ENCODE results near the gene RNU5B-1. TPM values are rescaled to one million over a fixed set of nuclear protein-coding genes. Genes with fewer than 3 reads are reported as not detected.

Gene RNU5B-1
- polyA plus RNA-seq, 2 of the 4 experiments (the other 2 are of a cell fraction) = not detected

DNA sequence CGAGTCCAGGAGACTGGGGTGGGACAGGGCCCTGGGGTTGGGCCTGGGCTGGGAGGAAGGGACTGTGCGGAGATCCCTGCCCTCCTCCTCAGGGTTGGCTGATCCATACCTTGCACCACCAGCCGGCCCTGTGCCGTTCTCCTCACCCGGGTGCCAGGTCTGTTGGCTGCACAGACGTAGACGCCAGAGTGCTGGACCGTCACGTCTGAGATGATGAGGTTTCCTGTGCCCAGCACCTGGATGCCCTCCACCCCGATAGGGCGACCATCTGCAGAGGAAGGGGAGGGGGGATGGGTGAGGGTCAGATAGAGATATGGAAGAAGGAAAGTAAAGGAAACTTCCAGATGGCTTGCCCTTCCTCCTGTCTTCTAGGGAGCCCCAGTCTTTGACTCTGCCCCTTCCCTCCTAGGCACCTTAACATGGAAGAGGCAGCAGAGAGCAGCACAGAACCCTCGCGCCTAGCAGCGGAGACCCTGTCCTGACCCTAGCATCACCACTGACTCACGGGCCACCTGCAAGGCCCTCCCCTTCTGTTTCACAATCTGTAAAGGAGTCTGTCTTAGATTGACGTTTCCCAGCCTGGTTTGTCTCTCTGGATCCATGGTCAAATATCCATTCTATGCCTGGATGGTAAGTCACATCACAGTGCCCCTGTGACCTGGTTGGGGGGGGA is 28.8 kb downstream of the RNU5B-1 start:
- Histone ChIP-seq H3K27ac (no peak overlapping the region), H3K4me1 (no peaks in the 10 kb centered on the region), H3K9me3 (no peaks in the 10 kb centered on the region), H3K4me2 (no peak overlapping the region), H3K4me3 (no peak overlapping the region)
- ChIA-PET CTCF (interaction anchor here (0.8 to 9.2 kb wide), 3 partner anchors 11 to 68 kb away, joined by 3 to 118 read pairs (median 23); no protein-coding TSS in a partner anchor), POLR2A (no interaction called here)
- WGBS (ENCODE audit: missing lambda C conversion rate) = 62% methylated on average over 15 of the region's 16 CpGs
- DNase-seq (ENCODE audit: low read depth in 1 of 2, low spot score in 1 of 2) = no peak
- TF ChIP-seq POLR2A (IDR thresholded peaks at IDR 0.05; ENCODE audit: low read length) (no peak), SMC3 (IDR thresholded peaks at IDR 0.05) (no peak)
- TF ChIP-seq, protein P1, sequence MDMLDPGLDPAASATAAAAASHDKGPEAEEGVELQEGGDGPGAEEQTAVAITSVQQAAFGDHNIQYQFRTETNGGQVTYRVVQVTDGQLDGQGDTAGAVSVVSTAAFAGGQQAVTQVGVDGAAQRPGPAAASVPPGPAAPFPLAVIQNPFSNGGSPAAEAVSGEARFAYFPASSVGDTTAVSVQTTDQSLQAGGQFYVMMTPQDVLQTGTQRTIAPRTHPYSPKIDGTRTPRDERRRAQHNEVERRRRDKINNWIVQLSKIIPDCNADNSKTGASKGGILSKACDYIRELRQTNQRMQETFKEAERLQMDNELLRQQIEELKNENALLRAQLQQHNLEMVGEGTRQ (IDR thresholded peaks at IDR 0.05) = no peak
- ATAC-seq = 0 out of 6 replicates have a peak, but pooled peaks of 1 of the 2 experiments have one; percentile 7
- no peak for FAIRE-seq

DNA sequence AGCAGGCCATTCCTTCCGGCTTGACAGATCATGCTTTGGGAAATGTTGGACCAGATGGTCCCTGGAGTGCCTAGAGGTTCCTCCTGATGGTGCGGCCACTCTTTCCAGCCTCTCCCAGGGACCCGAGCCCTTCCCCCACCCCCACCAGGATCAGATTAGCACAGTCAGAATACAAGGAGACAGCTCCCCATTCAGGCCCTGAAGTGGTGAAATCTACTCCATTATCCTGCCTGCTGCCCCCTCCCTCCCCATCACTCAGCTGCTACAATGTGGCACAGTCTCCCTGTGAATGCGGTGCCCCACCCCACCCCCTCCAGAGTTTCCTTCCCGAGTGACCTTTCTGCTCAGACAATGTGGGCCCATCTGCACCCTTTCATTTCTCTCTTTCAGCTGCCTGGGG is 29.4 kb downstream of the RNU5B-1 start:
- Histone ChIP-seq H3K4me2 (no peak overlapping the region), H3K4me3 (no peak overlapping the region), H3K27ac (no peak overlapping the region), H3K9me3 (no peaks in the 10 kb centered on the region), H3K4me1 (no peaks in the 10 kb centered on the region)
- TF ChIP-seq HDAC2 (IDR thresholded peaks at IDR 0.05) = no peak
- no peak for TF ChIP-seq SMC3 (IDR thresholded peaks at IDR 0.05)
- TF ChIP-seq BHLHE40 (IDR thresholded peaks at IDR 0.05; ENCODE audit: low read depth, low read length) = no peak
- TF ChIP-seq, protein P2, sequence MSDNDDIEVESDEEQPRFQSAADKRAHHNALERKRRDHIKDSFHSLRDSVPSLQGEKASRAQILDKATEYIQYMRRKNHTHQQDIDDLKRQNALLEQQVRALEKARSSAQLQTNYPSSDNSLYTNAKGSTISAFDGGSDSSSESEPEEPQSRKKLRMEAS (IDR thresholded peaks at IDR 0.05) = no peak
- no peak for ATAC-seq
- POLR2A ChIA-PET = no interaction called here
- no peak for FAIRE-seq
- CTCF ChIA-PET = interaction anchor here (0.8 to 9.2 kb wide), 4 partner anchors 12 to 68 kb away, joined by 3 to 118 read pairs (median 13); no protein-coding TSS in a partner anchor
- DNase-seq (ENCODE audit: low read depth in 1 of 2, low spot score in 1 of 2) = no peak
- WGBS (ENCODE audit: missing lambda C conversion rate) = 67% methylated on average over 4 of the region's 5 CpGs

DNA sequence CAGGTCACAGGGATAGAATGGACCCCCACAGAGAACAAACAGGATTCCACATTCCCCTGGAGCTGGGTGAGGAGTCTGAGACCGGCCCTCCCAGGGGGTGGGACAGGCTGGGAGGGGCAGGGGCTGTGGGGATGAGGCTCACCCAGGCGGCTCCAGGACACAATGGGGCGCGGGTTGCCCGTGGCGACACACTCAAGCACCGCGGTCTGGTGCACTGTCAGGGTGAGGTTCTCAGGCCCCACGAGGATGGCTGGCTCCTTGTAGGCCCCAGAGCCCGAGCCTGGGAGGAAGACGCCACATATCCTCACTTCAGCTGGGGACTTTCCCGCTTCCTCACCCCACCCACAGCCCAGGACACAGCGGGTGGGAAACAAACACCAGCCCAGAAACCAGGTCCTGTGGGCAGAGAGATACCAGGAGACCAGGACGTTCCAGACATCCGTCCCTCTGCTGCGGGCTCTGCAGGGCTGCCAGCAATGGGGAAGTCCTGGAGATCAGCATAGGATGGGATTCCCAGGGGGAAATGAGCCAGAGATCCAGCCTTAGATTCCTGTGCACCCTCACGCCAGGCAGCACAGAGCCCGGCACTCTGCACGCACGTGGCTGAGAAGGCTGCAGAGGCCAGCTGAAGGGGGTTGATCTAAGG is 30.2 kb downstream of the RNU5B-1 start:
- H3K4me2 ChIP-seq = no peak overlapping the region
- no peak for DNase-seq (ENCODE audit: low read depth in 1 of 2, low spot score in 1 of 2)
- H3K27ac ChIP-seq = no peak overlapping the region
- no peak overlapping the region for H3K4me3 ChIP-seq
- FAIRE-seq = no peak
- 69% methylated on average over 20 of the region's 20 CpGs for WGBS (ENCODE audit: missing lambda C conversion rate)
- ChIA-PET POLR2A (no interaction called here), CTCF (interaction anchor here (0.6 to 9.2 kb wide), 6 partner anchors 12 to 78 kb away, joined by 3 to 118 read pairs (median 4); no protein-coding TSS in a partner anchor)
- peak in 1 of 2 experiments; percentile 6; a peak in 1 of 6 replicates for ATAC-seq
- H3K4me1 ChIP-seq = no peaks in the 10 kb centered on the region
- no peaks in the 10 kb centered on the region for H3K9me3 ChIP-seq
- no peak for TF ChIP-seq RFX5 (IDR thresholded peaks at IDR 0.05)
- TF ChIP-seq CBX8 (IDR thresholded peaks at IDR 0.05) = no peak
- no peak for TF ChIP-seq HOXB13 (CRISPR knock-in tag; IDR thresholded peaks at IDR 0.05; ENCODE audit: low read depth)
- TF ChIP-seq, protein P1 (IDR thresholded peaks at IDR 0.05) = no peak
- no peak for TF ChIP-seq ZSCAN20 (CRISPR knock-in tag; IDR thresholded peaks at IDR 0.05)
- no peak for TF ChIP-seq RARB (CRISPR knock-in tag; IDR thresholded peaks at IDR 0.05)
- TF ChIP-seq KDM1A (IDR thresholded peaks at IDR 0.05; ENCODE audit: low read depth) = no peak
- TF ChIP-seq TFCP2L1 (CRISPR knock-in tag; IDR thresholded peaks at IDR 0.05) = no peak

DNA sequence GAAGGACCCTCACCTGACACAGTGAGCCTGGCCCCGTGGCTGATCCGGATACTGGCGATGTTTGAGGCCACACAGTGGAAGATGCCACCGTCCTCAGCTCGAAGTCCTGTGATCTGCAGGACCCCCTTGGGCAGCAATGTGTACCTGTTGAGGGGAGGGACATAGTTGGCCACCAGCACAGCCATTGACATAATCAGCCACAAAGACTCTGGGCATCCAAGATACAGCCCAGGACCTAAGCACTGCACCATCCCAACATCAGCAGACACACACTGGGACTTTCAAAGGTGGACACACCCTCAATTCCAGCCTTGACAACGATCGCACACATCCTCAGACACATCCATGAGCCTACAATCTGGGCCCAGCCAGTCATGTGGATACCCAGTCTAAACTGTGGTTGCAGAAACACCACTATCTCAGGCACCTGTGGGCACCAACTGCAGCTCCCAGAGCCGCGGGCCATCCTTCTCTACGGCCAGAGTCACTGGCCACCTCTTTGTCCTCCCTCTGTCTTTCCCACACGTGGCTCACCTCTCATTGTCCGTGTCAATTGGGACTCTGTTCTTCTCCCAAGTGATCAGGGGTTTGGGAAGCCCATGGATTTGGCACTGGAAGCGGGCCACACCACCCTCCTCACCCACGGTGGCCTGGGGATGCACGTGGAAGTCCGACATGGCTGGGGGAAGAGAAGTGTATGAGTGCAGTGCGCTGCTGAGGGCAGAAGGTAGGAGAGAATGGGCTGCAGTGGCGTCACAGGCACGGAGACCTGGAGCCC is 31.0 kb downstream of the RNU5B-1 start:
- ChIA-PET CTCF (interaction anchor here (0.8 to 9.2 kb wide), 7 partner anchors 11 to 65 kb away, joined by 3 to 118 read pairs (median 6); no protein-coding TSS in a partner anchor), POLR2A (no interaction called here)
- no peak overlapping the region for H3K4me2 ChIP-seq
- ATAC-seq = no peak
- WGBS (ENCODE audit: missing lambda C conversion rate) = 73% methylated on average over 19 of the region's 19 CpGs
- no peak for DNase-seq (ENCODE audit: low read depth in 1 of 2, low spot score in 1 of 2)
- H3K4me1 ChIP-seq = no peaks in the 10 kb centered on the region
- no peak overlapping the region for H3K4me3 ChIP-seq
- no peak for FAIRE-seq
- no peak overlapping the region for H3K27ac ChIP-seq
- TF ChIP-seq SREBF2 (IDR thresholded peaks at IDR 0.05) = no peak
- no peak for TF ChIP-seq JUNB (IDR thresholded peaks at IDR 0.05)
- TF ChIP-seq RARB (CRISPR knock-in tag; IDR thresholded peaks at IDR 0.05) = no peak
- TF ChIP-seq FOSB (CRISPR knock-in tag; IDR thresholded peaks at IDR 0.05) = no peak
- TF ChIP-seq, protein P3, sequence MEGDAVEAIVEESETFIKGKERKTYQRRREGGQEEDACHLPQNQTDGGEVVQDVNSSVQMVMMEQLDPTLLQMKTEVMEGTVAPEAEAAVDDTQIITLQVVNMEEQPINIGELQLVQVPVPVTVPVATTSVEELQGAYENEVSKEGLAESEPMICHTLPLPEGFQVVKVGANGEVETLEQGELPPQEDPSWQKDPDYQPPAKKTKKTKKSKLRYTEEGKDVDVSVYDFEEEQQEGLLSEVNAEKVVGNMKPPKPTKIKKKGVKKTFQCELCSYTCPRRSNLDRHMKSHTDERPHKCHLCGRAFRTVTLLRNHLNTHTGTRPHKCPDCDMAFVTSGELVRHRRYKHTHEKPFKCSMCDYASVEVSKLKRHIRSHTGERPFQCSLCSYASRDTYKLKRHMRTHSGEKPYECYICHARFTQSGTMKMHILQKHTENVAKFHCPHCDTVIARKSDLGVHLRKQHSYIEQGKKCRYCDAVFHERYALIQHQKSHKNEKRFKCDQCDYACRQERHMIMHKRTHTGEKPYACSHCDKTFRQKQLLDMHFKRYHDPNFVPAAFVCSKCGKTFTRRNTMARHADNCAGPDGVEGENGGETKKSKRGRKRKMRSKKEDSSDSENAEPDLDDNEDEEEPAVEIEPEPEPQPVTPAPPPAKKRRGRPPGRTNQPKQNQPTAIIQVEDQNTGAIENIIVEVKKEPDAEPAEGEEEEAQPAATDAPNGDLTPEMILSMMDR (IDR thresholded peaks at IDR 0.05) = no peak
- no peak for TF ChIP-seq ZC3H11A (IDR thresholded peaks at IDR 0.05)
- no peaks in the 10 kb centered on the region for H3K9me3 ChIP-seq
